Panc1 (cell line): Measurements from ENCODE around the gene STK4. TPM values are rescaled to one million over a fixed set of nuclear protein-coding genes. Genes with fewer than 3 reads are reported as not detected.

Experiments used
- ATAC-seq: fragments of 200-7000 bp; cut with Tn5 transposase; 2 replicates; pipeline ENCODE4 v1.9.1; 2020; ENCODE audit warnings: mild to moderate bottlenecking, moderate library complexity
- BruUV-seq: library from RNA; stranded (reverse); fragments of 400-500 nt; replicated peaks from 2 replicates; lab custom pipeline; 2021; lab: Mats Ljungman, UMichigan
- CTCF ChIA-PET: fragments of 300-600 bp; sonication (Branson Sonifier 250); formaldehyde crosslinking; loops from one replicate; lab custom pipeline; 2022; ENCODE audit warnings: antibody characterized with exemption; lab: Charles Lee
- POLR2A ChIA-PET: fragments of 300-600 bp; sonication (Branson Sonifier 250); formaldehyde crosslinking; loops from one replicate; lab custom pipeline; 2022; ENCODE audit warnings: antibody characterized with exemption; lab: Charles Lee
- DNase-seq: peaks from one replicate; pipeline ENCODE4 v3.0.0-alpha.2; 2010; ENCODE audit warnings: low read depth, low spot score
- H3K27ac ChIP-seq: 2 replicates; pipeline ENCODE4 v1.5.1; 2011; ENCODE audit warnings: mild to moderate bottlenecking, low read length, inconsistent platforms
- H3K27me3 ChIP-seq: fragments of 200-500 bp; sonication (Bioruptor generic); 2 replicates; pipeline ENCODE4 v1.6.0; 2014; ENCODE audit warnings: low read length, inconsistent platforms; ENCODE audit not compliant: control insufficient read depth, insufficient read depth
- H3K36me3 ChIP-seq: fragments of 200-500 bp; sonication (Bioruptor generic); 2 replicates; pipeline ENCODE4 v1.5.1; 2014; ENCODE audit warnings: inconsistent platforms, mild to moderate bottlenecking, low read length, moderate library complexity; ENCODE audit not compliant: control insufficient read depth, insufficient read depth
- H3K4me1 ChIP-seq: 2 replicates; pipeline ENCODE4 v1.5.1; 2011; ENCODE audit warnings: inconsistent platforms, mild to moderate bottlenecking, low read length, moderate library complexity; ENCODE audit not compliant: control insufficient read depth, insufficient read depth
- H3K4me3 ChIP-seq, 2 experiments: 2 replicates each; pipeline ENCODE4 v1.5.1; 2011 to 2012; ENCODE audit warnings: low read depth in 2 of 2, low read length in 2 of 2, mild to moderate bottlenecking in 2 of 2, inconsistent platforms in 1 of 2, moderate library complexity in 1 of 2
- H3K9me3 ChIP-seq: fragments of 200-500 bp; sonication (Bioruptor generic); 2 replicates; pipeline ENCODE4 v1.5.1; 2014; ENCODE audit warnings: low read depth, mild to moderate bottlenecking, inconsistent platforms, low read length, moderate library complexity; ENCODE audit not compliant: control insufficient read depth, insufficient read depth
- POLR2AphosphoS5 ChIP-seq: IDR thresholded peaks from 2 replicates; pipeline ENCODE4 v1.6.1; 2012; ENCODE audit warnings: mild to moderate bottlenecking, low read depth, low read length, moderate library complexity
- SIN3A ChIP-seq: IDR thresholded peaks from 2 replicates; pipeline ENCODE4 v1.6.1; 2012; ENCODE audit warnings: low read depth, mild to moderate bottlenecking, low read length, moderate library complexity, borderline replicate concordance; ENCODE audit not compliant: insufficient read depth
- TCF7L2 ChIP-seq: IDR thresholded peaks from 2 replicates; pipeline ENCODE4 v1.6.1; 2011; ENCODE audit warnings: mild to moderate bottlenecking, low read depth, low read length, inconsistent platforms
- in situ Hi-C: cut with HindIII; loops from 2 replicates; pipeline ENCODE4 v1.10.0; 2016; ENCODE audit warnings: low sequenced_read_pairs, low pct_unique_long_range_greater_than_20kb
- intact Hi-C: fragments of 100-400 bp; cut with micrococcal nuclease; formaldehyde crosslinking; loops from one replicate; pipeline ENCODE4 v1.10.0; 2022; ENCODE audit not compliant: unreplicated experiment
- total RNA-seq: library from RNA; stranded (reverse); gene quantifications from one replicate; pipeline ENCODE4 v1.2.1, GENCODE V29; 2021; ENCODE audit not compliant: unreplicated experiment
- TF ChIP-seq, protein P1 (sequence below): fragments of 450-650 bp; IDR thresholded peaks from 2 replicates; pipeline ENCODE4 v1.5.1; 2017; ENCODE audit warnings: mild to moderate bottlenecking
- TF ChIP-seq, protein P2 (sequence below), 2 experiments: IDR thresholded peaks; 2 replicates each; pipeline ENCODE4 v1.6.1; 2011 to 2012; ENCODE audit warnings: low read depth in 2 of 2, control low read depth in 1 of 2, low read length in 1 of 2, mild to moderate bottlenecking in 1 of 2, moderate library complexity in 1 of 2; ENCODE audit not compliant: insufficient read depth in 1 of 2

Gene STK4
- total RNA-seq, 1 experiment from 2014 or later: 50.2 TPM

DNA sequence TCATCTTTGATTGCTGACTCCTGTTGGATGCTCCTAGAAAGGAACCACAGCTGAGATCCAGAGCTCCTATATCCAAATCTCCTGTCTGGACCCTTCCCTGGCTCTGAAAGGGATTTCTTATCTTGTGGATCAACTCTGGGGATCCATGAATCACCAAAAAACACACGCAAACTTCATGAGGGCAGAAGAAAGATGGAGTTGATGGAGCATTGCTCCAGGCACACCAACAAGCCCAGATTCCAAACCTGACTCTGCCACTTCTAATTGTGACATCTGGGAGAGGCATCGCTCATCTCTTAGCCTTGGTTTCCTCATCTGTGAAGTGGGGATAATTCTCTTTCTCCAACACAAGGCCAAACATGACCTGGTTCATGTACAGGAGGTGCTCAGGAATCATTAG is 127.9 kb downstream of the STK4 start:
- POLR2A ChIA-PET: no interaction called here
- TF ChIP-seq SIN3A (no peak), POLR2AphosphoS5 (no peak), TCF7L2 (no peak)
- TF ChIP-seq, protein P1, sequence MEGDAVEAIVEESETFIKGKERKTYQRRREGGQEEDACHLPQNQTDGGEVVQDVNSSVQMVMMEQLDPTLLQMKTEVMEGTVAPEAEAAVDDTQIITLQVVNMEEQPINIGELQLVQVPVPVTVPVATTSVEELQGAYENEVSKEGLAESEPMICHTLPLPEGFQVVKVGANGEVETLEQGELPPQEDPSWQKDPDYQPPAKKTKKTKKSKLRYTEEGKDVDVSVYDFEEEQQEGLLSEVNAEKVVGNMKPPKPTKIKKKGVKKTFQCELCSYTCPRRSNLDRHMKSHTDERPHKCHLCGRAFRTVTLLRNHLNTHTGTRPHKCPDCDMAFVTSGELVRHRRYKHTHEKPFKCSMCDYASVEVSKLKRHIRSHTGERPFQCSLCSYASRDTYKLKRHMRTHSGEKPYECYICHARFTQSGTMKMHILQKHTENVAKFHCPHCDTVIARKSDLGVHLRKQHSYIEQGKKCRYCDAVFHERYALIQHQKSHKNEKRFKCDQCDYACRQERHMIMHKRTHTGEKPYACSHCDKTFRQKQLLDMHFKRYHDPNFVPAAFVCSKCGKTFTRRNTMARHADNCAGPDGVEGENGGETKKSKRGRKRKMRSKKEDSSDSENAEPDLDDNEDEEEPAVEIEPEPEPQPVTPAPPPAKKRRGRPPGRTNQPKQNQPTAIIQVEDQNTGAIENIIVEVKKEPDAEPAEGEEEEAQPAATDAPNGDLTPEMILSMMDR: no peak
- TF ChIP-seq, protein P2, sequence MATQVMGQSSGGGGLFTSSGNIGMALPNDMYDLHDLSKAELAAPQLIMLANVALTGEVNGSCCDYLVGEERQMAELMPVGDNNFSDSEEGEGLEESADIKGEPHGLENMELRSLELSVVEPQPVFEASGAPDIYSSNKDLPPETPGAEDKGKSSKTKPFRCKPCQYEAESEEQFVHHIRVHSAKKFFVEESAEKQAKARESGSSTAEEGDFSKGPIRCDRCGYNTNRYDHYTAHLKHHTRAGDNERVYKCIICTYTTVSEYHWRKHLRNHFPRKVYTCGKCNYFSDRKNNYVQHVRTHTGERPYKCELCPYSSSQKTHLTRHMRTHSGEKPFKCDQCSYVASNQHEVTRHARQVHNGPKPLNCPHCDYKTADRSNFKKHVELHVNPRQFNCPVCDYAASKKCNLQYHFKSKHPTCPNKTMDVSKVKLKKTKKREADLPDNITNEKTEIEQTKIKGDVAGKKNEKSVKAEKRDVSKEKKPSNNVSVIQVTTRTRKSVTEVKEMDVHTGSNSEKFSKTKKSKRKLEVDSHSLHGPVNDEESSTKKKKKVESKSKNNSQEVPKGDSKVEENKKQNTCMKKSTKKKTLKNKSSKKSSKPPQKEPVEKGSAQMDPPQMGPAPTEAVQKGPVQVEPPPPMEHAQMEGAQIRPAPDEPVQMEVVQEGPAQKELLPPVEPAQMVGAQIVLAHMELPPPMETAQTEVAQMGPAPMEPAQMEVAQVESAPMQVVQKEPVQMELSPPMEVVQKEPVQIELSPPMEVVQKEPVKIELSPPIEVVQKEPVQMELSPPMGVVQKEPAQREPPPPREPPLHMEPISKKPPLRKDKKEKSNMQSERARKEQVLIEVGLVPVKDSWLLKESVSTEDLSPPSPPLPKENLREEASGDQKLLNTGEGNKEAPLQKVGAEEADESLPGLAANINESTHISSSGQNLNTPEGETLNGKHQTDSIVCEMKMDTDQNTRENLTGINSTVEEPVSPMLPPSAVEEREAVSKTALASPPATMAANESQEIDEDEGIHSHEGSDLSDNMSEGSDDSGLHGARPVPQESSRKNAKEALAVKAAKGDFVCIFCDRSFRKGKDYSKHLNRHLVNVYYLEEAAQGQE (IDR thresholded peaks at IDR 0.05; ENCODE audit: insufficient read depth in 1 of 2, low read depth in 2 of 2, low read length in 1 of 2): no peak
- in situ Hi-C loops: no loop called here
- H3K4me3 ChIP-seq: no peak overlapping the region
- H3K4me1 ChIP-seq: no peaks in the 10 kb centered on the region
- H3K9me3 ChIP-seq: no peaks in the 10 kb centered on the region
- no peak for ATAC-seq
- no peak overlapping the region for H3K27ac ChIP-seq
- BruUV-seq: no TSS peak
- H3K27me3 ChIP-seq: no peaks in the 10 kb centered on the region
- DNase-seq: no peak
- no peaks in the 10 kb centered on the region for H3K36me3 ChIP-seq
- CTCF ChIA-PET: interaction anchor here (1.0 to 3.9 kb wide), 2 partner anchors 50 to 82 kb away, joined by 3 to 19 read pairs; no protein-coding TSS in a partner anchor
- intact Hi-C loops: loop anchor here (10.0 kb wide), 1 partner anchor 79 kb away; no protein-coding TSS in a partner anchor

DNA sequence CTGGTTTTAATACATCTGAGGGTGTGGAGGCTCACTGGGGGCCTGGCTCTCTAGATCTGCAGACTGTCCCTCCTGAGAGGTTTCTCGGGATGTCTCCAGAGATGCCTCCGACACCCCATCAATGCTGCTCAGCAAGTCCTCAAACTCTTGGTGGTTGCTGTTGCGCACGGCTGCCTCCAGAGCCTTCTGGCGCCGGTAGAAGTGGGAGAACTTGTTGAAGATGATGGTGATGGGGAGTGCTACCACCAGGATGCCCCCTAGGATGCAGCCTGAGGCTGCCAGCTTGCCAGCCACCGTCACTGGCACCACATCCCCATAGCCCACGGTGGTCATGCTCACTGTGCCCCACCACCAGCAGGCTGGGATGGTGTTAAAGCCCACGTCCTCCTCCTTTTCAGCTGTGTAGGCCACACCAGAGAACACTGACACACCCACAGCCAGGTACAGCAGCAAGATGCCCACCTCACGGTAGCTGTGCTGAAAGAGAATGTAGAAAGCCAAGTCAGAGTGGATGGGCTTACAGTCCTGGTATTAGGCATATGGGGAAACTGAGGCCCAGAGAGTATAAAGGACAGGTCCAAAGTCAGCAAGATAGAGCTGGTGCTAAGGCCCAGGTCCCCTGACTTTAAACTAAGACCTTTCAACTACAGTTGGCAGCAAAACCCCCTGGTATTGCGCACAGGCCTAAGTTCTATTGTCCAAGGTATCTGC is 128.7 kb downstream of the STK4 start:
- no peaks in the 10 kb centered on the region for H3K36me3 ChIP-seq
- DNase-seq (no peak), ATAC-seq (no peak)
- ChIA-PET POLR2A (no interaction called here), CTCF (interaction anchor here (1.3 to 3.9 kb wide), 5 partner anchors 8 to 199 kb away, joined by 3 to 19 read pairs (median 8); no protein-coding TSS in a partner anchor)
- in situ Hi-C loops (no loop called here), intact Hi-C loops (loop anchor here (10.0 kb wide), 1 partner anchor 80 kb away; no protein-coding TSS in a partner anchor)
- TF ChIP-seq TCF7L2 (no peak), SIN3A (no peak), POLR2AphosphoS5 (no peak)
- TF ChIP-seq, protein P2 (IDR thresholded peaks at IDR 0.05; ENCODE audit: insufficient read depth in 1 of 2, low read depth in 2 of 2, low read length in 1 of 2): no peak
- TF ChIP-seq, protein P1: no peak
- no peaks in the 10 kb centered on the region for H3K27me3 ChIP-seq
- H3K9me3 ChIP-seq: no peaks in the 10 kb centered on the region
- no peak overlapping the region for H3K27ac ChIP-seq
- BruUV-seq: no TSS peak
- H3K4me3 ChIP-seq: no peak overlapping the region
- no peaks in the 10 kb centered on the region for H3K4me1 ChIP-seq
